ENCODE results near the gene EFNA4.

- TF ChIP-seq CTCF (IDR thresholded peaks at IDR 0.05), result no peak
- no peak for TF ChIP-seq POLR2A (IDR thresholded peaks at IDR 0.05)
Observed at GRCh38 chr1:155016231-155016831, 47.2 kb upstream of the EFNA4 start.

All from body of pancreas (tissue), 4 donors.